Smooth muscle cell of the coronary artery (primary cell): Measurements from ENCODE around the gene ZNF839. TPM values are rescaled to one million over a fixed set of nuclear protein-coding genes. Genes with fewer than 3 reads are reported as not detected.

Experiments
- total RNA-seq: library from RNA; depleted of rRNA; stranded (reverse); fragments of >200 nt; gene quantifications from 2 replicates; pipeline ENCODE4 v1.2.3, GENCODE V29; 2014; ENCODE audit warnings: low replicate concordance

Gene ZNF839
- 5.3 and 5.9 TPM in 2 replicates for total RNA-seq

DNA sequence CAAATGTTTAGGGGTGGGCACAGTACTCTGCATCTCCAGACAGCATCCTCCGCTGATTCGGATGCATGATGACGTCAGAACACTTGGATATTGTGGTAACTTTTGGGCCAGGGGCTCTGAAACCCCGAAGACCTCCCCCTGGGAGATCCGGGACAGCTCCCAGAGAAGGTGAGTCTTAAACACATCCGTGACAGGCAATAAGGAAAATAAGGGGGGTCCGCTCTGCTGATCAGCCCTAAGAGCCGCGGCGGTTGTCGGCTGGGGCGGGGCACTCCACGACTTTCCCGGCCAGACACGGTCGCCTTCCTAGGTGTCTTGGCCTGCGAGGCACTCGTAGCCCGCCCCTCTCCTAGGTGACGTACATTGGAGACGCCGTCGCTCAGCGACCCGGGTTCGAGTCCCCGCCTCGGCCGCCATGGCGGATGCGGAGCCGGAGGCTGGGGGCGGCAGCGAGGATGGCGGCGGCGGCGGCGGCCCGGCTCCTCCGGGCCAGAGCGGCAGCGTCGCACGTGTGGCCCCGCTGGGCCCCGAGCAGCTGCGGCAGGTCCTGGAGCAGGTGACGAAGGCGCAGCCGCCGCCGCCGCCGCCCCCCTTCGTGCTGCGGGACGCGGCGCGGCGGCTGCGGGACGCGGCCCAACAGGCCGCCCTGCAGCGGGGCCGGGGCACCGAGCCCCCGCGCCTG lies at the start of gene ZNF839:
Gene ZNF839 (plus strand): TSS at position 396 of the 682 bp plus-strand sequence. CDS start 20 bp downstream, at position 416.

DNA sequence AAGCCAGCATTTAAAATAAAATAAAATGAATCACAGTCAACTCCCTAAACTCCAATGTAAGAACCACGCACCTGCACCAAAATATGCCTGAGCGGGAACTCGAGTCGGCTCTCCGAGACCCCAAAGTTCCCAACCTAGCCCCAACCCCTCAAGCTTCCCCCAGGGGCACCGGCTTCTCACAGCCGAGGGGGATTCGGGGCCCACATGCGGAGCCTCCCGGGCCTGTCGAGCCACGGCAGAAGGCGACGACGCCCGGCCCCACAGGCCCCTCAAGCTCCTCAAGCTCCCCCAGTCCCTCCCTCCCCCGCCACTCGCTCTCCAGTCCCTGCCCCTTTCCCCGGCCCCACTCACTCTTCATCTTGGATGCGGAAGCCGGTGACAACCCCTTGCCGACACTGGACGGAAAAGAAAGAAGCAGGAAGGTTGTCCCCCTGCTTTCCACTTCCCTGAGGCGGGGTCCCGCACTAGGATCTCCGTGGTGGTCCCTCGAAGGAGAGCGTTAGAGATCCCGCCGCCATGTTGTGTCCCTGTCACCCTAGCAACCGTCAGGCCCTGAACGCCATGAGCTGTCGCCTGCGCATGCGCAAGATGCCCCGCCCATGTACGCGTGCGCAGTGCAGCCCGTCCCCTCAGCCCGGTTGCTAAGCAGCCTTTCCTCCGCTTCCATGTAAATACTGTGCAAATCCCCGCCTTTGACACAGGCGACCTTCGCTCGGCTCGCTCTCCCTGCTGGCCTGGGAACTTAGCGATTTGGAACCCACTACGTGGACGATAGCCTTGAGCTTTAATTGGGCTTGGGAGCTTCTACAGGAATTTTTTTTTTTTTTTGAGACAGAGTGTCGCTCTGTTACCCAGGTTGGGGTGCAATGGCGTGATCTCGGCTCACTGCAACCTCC lies 14.7 kb upstream of the ZNF839 start, which contains the start of gene MOK:
Gene MOK (minus strand): TSS at position 554 of the 896 bp plus-strand sequence. CDS start 196 bp downstream, at position 358.

DNA sequence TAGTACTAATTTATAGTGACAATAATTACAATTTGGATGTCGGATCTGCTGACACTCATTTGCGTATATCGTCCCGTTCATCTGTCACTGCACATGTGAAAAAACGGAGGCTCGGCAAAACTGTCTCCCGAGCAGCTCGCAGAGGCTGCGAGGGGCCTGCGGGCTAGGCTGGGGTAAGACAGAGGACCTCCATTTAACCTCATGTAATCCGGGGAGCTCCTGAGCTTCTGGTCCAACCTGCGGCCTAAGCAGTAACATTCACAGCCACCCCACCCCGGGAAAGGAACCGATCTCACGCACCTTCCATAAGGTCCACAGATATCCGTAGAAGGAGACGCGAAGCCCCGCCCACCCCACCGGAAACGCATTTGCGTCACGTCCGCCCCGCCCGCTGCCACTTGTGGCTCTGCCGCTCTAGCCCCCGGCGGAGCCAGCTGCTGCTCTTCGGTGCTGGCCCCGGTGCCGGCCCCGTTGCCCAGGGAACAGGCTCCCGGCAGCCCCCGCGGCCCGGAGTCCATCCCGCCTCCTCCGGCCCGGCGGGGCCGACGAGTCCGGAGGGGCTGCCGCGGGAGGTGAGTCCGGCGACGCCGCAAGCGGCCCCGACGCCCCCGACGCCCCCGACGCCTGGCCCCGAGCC lies 43.1 kb downstream of the ZNF839 start, which contains the start of the genes CINP and TECPR2:
Gene CINP (minus strand): TSS at position 346 of the 637 bp plus-strand sequence. CDS start 39 bp downstream, at position 307.
Gene TECPR2 (plus strand): TSS at position 397 of the 637 bp plus-strand sequence. CDS start 13,781 bp downstream, outside the sequence.

Other genes with a start within 250 kb of the ZNF839 start
- gene HSP90AA1, start 232.7 kb upstream of the ZNF839 start, total RNA-seq: 202 and 258 TPM in 2 replicates
- gene WDR20, start 179.8 kb upstream of the ZNF839 start, total RNA-seq: 14.5 and 16.2 TPM in 2 replicates
- 4.6 and 12.2 TPM in 2 replicates for gene MOK, start 14.6 kb upstream of the ZNF839 start, total RNA-seq
- gene CINP, start 43.1 kb downstream of the ZNF839 start, total RNA-seq: 31.7 and 39.6 TPM in 2 replicates
- 8.6 and 8.9 TPM in 2 replicates for gene TECPR2, start 43.2 kb downstream of the ZNF839 start, total RNA-seq
- 4.3 and 10.1 TPM in 2 replicates for gene ANKRD9, start 190.0 kb downstream of the ZNF839 start, total RNA-seq